ENCODE results near the gene PACRG.

DNA sequence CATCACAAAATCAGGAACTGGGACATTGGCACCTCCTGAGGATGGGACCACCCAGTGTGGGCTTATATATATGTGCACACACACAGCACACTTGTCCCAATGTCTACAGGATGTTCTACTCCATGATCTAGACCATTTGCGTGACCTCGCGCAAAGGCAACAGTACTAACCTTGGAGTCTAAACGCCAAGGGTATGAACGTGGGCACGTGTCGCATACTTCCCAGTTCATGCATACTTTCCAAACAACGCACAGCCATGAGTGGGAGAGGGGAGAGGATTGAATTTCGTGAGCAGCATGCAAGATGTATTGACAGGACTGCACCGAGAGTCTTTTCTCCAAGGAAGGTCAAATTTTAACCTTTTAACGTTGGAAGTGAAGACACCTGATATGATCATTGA, 472.5 kb downstream of the PACRG start:
- TF ChIP-seq CTCF (IDR thresholded peaks at IDR 0.05; ENCODE audit: extremely low read depth in 1 of 2, insufficient read depth in 1 of 2, low read depth in 1 of 2, low read length in 2 of 2) (no peak), FOS (IDR thresholded peaks at IDR 0.05; ENCODE audit: borderline replicate concordance, insufficient read depth, low read length) (no peak), POLR2AphosphoS5 (IDR thresholded peaks at IDR 0.05; ENCODE audit: insufficient read depth, low read depth, low read length) (no peak)
